GM18499 (cell line): Measurements from ENCODE around the gene MAGI2.

ENCODE experiments used
- ATAC-seq: cut with Tn5 transposase; IDR thresholded peaks from one replicate; pipeline ENCODE4 v1.9.1; 2021; ENCODE audit warnings: moderate number of reproducible peaks; ENCODE audit not compliant: insufficient read depth, unreplicated experiment

MAGI2 gene

DNA sequence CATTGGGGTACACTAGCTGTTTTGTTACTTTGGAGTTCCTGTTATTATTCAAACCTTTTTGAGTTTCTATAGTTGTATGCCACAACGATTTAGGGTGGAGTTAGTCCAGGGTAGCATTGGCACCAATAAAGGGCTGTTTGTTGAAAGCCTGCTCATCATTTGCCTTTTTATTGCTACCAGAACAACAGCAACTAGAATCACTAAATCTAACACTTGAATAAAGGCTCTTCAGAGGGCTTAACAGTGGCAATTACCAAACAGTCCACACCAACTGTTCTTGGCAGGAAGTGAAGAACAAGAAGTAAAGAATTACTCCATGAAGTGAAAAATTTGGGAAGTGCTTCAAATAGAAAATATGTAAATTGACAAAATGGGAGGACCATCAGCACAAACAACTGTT is 1033.5 kb downstream of the MAGI2 start:
- no peak for ATAC-seq

DNA sequence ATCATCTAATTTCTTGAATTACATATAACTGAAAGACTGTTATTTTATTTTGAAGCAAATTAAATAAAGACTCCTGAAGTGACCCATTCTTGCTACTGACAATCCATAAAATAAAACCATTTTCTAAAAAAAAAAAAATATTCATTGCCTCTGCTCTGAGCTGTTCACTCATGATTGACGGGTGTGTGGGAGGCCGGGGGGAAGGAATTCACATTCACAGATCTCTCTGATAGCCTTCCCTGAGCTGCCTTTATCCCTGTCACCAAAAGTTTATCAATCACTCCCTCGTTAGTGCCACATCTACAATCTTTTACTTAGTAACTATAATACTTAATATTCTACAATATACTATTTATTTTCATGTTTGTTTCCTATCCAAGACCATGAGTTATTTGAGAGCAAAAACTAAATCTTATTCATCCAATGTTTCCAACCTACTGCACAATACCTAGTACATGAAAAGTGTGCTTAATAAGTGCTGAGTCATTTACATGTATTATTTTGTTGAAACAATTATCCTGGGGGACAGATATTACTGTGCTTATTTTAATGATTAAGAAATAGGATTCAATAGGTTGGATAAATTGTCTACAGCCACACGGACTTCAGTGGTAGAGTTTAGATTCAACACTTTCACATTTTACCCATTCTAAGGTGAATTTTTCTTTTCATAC is 1036.2 kb downstream of the MAGI2 start:
- ATAC-seq: no peak

DNA sequence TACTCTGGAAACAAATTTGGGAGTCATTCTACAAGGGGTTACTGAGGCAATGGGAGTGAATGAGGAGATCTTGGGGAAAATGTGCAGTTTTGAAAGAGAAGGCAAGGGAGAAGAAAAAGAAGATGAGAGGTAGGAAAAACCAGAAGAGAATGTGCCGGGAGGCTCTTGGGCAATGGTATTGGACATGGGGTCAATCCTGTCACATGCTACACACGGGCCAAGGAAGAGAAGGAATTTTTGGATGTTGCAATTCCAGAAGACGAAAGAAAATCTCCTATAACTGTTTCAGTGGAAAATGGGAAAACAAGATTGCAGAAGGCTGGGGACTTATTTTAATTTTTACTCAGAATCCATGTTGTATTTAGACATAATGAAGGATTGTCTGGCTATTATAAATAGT is 1039.9 kb downstream of the MAGI2 start:
- ATAC-seq: no peak

DNA sequence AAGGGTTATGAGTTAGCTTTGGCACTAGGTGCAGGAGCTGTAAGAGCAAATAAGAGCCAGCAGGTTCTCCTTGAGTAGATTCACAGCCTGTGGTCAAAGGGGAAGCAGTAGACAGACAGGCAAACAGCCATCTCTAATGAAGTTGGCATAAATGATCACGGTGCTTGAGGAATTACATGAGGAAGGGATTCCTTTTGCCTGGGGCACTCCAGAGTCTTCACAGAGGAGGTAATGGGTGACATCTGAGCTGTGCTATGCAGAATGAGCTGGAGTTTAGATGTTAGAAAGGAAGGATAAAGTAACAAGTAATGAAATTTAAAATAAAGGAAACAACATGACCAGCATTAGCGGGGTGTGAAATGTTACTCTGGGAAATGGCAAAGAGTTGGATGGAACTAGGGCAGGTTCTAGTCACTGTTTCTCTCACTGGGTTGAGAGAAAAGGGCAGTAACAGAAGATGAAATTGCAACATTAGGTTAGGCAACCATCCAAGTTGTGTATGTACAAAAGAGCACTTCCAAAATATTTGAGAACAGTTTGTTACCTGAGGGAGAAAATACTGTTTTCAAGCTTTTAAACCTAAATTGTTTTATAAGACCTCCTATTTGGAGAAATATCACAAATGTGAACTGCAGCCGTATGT is 1041.1 kb downstream of the MAGI2 start:
- no peak for ATAC-seq

DNA sequence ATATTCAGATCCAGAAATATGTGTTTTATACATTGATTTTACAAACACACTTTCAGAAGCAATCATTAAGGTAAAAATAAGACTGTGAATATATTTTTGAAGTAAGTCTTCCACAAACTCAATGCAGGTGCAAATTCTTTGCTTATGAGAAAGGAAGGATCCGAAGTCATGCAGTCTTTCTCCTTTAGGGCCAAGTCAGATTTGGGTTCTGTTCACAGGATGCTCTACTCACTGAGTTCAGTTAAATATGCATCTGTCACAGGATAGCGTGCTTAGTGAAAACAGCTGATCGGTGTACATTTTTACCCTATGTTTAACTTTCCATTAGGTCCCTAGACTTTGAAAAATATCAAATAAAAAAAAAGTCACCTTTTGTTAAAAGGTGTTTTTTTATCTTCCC is 1046.4 kb downstream of the MAGI2 start:
- no peak for ATAC-seq

DNA sequence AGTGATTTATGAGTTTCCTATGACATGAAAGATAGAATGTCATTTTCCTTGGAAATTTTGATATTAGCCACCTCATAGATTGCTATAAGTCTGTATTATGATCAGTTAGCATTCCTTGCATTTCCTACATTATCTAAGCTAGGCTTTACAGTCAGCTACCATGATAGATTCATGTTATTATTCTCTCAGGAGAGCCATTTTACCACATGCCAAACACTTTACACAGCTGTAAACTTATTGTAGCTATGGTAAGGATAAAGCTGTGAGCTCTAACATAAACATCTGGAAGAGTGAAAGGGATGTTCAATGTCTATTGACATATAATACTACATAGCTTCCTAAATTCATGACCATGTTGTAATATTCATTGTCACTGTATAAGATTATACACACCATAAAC is 1046.9 kb downstream of the MAGI2 start:
- no peak for ATAC-seq

DNA sequence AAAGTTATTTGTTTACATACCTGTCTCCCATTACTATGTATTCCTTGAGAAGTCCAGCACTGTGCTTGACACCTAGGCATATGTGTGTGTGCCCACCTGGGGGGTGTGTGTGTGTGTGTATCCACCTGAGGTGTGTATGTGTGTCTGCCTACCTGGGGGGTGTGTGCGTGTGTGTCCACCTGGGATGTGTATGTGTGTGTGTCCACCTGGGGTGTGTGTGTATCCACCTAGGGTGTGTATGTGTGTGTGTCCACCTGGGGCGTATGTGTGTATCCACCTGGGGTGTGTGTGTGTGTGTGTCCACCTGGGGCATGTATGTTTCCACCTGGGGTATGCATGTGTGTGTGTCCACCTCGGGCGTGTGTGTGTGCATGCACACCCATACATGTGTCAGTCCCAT is 1051.4 kb downstream of the MAGI2 start:
- no peak for ATAC-seq

DNA sequence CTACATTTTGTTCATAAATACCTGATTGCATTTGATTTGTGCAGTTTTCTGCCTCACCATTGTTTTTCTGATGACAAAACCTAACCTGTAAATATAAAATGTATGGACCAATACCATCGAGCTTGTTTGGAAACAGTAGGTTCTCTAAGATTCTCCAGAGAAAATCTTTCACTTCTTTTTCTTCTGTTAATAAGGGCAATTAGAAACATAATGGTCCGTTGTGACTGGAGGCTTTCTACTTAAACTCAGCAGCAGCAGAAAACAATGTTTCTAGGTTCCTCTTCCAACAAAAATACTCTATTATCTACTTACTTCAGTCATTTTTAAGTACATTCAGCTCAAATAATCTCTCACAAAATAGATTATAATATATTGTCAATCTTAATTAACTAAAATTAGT is 1053.4 kb downstream of the MAGI2 start:
- no peak for ATAC-seq

DNA sequence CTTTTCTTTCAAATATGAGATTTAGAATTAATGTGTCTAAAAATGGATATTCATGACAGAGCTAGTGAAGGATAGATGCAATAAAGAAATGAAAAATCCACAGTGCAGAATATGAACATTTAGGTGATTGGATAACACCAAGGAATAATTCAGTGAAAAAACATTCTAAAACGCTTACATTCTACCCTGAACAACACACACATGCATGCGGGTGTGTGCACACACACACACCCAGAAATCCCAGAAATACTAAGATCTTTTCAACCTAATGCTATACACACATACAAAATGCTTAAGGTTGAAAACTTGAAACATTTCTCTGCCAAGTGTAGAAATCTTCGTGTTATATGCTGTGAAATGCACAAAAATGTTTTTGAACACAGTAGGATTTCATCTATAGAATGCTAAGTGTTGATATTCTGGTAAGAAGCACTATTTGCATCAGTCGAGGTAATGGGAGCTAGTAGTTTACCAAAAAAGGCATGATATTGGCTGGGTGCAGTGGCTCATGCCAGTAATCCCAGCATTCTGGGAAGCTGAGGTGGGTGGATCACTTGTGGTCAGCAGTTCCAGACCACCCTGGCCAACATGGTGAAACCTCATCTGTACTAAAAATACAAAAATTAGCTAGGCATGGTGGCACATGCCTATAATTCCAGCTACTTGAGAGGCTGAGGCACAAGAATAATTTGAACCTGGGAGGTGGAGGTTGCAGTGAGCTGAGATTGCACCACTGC is 1054.3 kb downstream of the MAGI2 start:
- no peak for ATAC-seq

DNA sequence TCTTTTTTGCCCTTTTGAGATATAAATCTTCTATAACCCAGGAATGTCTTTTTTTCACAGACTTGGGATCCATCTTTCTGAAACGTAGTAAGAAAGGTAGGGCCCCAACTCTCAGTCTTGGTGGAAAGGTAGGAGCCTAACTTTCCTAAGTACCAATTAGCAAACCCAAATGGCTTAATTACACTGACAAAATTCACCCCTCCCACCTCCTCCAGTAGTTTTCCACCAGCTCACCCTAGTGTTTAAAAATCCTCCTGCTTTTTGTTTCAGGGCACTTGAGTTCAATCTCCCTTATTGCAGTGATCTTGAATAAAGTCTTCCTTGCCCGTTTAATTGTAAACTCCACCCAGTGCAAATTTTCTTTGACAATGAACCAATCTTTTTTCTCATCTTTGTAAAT is 1054.9 kb downstream of the MAGI2 start:
- ATAC-seq: no peak

DNA sequence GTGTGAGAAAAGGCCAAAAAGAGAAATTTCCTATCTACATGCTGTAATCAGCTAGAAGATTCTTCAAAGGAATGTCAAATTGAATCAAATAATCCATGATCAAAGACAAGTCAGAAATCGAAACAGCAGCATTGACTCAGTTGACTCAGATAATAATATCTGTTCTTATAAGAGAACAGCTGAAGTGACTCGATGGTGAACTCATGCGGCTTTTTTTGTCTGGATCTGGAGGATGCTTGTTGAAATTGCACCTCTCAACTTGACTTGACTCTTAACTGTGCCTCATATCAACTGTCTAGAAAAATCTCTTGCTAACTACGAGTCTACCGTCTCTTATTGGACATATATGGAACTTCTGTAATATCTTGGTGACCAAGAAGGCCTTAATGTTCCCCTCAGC is 1055.4 kb downstream of the MAGI2 start:
- ATAC-seq: no peak

DNA sequence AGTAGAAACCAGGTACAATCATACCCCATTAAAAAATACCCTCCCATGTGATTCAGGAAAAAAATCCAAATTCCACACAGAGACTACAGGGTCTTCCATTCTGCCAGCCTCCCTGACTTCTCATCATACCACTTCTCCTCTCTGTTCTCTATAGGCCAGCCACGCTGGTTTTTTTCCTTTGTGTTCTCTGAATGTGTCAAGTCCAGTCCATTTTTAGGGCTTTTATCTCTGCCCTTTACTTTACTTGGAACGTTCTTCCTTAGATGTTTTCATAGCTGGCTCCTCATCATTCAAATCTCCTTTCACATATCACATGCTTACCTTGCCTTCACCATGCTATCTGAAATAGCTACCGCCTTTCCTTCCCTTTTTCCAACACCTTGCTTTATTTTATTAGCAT is 1057.3 kb downstream of the MAGI2 start:
- ATAC-seq: no peak

DNA sequence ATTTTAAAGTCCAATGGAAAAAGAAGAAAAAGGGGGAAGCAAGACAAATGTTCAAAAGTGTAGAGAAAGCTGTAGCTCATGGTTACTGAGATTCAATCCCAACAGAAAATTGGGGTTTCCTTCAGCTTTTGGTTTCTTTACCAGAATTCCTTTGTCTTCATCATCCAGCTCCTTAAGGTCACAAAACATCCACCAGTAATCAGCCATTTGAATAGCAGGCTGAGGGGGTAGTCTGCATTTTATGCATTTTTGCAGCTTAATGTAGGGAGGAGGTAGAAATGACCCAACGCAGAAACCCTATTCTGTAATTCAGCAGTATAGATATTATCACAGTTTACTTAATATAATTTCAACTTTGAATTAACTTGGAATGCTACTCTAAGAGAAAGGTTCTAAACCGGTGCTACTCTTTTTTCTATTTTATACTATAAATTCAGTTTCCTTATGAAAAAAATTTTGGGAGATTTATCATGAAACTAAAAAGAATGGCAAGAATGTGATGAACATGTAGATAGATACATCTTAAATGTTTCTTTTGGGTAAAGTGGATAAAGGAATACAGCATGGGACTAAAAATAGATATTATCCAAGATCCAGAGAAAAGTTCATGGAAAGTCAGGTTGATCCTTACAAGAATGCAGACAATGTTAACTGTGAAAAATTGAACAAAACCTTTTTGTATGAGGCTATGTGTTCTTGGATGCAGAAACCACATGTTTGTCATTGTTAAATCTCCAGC is 1058.0 kb downstream of the MAGI2 start:
- ATAC-seq: no peak

DNA sequence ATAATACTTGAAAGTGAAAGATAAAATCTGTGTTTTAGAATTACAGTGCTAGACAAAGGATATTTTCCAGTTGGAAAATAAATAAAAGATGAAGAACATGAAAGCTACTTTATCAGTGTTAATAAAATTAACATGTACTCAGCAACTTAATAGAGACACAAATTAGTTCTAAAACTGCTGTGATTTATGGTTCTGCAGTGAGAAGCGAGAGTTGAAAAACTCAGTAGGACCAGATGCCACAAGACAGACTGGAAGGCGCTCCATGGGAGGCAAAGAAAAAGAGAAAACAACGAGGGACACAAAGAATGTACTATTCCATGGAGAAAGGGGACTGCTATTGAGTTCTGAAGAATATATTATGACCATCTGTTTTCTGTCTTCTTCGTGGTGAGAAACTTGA is 1064.4 kb downstream of the MAGI2 start:
- ATAC-seq: no peak

DNA sequence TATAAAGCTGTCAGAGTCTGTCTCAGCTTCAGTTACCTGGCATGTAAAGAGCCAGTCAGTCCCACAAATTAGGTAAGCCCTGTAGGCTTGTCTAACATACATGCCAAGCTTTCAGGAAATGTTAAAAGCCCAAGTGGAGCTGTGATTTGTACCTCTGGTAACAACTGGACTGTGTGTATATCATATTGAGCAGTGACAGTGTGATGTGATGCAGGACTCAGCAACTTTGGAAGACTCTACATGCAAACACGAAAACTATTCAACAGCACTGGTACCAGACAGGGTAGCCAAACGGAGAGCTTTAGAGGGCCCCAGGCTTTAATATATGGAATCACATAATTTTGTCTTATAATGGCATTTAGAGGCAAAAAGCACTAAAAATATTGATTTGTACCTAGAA is 1066.9 kb downstream of the MAGI2 start:
- no peak for ATAC-seq

DNA sequence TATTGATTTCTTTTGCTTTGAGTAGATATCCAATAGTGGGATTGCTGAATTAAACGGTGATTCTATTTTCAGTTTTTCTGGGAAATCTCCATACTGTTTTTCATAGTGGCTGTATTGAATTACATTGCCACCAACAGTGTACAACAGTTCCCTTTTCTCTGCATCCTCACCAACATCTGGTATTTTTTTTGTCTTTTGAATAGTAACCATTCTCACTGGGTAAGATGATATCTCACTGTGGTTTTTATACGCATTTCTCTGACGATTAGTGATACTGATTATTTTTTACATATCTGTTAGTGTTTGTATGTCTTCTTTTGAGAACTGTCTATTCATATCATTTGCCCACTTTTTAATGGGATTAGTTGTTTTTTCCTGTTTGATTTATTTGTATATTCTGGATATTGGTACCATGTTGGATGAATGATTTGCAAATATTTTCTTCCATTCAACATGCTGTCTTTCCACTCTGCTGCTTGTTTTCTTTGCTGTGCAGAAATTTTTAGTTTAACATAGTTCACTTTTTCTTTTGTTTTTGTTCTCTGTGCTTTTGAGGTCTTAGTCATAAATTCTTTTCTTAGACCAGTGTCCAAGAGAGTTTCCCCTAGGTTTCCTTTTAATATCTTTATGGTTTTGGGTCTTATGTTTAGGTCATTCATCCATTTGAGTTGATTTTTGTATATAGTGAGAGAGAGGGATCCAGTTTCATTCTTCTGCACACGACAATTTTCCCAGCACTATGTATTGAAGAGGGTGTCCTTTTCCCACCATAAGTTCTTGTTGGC is 1070.2 kb downstream of the MAGI2 start:
- ATAC-seq: no peak

DNA sequence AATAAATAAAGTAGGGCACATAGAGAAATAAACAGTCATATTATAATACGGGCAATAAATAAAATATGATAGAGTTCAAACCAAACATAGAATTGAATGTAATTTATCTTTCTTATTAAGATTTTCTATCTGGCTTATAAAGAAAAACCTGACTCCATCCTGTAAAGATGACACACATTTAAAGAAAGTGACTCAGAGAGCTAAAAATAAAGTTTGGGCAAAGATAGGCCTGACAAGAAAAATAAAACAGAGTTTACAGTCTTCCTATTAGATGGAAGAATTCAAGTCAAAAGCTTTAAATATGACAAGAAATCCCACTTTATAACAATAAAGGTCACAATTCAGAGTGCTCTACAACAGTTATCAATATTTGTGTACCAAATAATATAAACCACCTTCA is 1074.3 kb downstream of the MAGI2 start:
- no peak for ATAC-seq

DNA sequence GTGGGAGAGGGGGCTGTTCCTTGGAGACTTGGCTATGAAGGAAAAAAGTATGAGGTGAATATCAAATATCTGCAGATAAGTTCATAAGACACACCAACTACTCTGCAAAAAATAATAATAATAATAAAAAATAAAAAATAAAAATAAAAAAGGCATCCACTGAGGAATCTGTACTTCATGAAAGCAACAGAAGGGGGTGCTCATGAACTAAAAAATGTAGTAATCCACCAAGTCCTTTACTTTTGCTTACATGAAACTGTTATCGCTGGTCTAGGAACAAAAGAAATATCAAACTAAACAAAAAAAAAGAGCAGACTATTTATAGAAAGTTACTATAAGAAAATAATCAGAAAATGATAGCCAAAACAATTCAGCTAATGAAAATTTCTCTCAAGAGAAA is 1075.9 kb downstream of the MAGI2 start:
- ATAC-seq: no peak

DNA sequence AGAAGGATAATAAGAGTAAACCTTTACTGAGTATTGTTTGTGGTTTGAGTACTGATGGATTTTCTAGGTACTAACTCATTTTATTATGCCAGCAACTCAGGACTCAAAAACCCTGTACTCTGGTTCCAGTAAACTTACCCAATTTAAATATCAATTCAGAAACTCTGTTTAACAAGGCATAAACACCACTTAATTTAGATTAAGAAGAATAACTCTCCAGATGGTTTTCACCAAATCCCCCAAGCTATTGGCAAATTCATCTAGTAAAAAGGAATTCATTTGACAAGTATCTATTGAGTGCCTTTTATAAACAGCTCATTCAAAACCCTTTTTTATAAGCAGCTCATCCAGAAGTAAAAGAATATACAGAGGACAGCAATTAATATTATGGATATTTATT is 1082.5 kb downstream of the MAGI2 start:
- no peak for ATAC-seq

DNA sequence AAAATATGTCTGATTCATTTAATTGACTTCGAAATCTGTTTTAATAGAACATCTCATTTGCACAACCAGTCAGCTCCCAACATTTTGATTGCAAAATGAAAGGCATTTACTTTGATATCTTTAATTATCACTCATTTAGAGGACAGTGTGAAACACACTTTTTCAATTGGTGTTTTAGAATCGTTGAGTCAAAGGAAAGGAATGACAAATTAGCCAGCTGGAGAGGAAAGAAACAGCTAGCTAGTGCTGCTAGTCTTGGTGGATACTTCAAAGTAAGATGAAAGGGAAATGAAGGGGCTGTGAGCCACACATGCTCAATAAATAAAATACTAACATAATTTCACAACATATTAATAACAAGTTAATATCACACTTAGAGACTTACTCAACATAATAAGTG is 1084.7 kb downstream of the MAGI2 start:
- ATAC-seq: no peak
